Measurements from ENCODE around the gene MCOLN3.
"Not testable (repeated sequence)": the region's sequence is repeated elsewhere in the genome, so short reads cannot be mapped to it uniquely, and the experiment has no call there.

MCOLN3 gene

DNA sequence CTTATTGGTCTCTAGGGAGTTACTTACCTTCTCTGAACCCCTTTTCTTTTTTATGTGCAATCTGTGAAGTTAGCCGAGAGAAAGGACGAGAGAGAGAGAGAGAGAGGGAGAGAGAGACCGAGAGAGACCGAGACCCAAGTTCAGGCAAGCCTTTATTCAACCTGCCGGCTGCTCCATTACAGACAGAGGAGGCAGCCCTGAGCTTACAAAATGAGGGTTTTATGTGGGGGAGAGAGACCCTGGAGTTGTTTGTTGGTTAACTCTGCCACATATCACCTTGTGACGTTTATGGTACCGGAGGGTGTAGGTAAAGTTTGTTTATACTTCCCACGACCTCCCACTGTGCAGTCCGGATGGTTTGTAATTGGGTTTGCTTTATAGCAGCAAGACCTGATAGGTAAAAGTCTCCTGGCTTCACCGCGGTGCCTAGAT lies 1.5 kb upstream of the MCOLN3 start:
- no peak for DNase-seq (ENCODE audit: low read depth in 2 of 2)

DNA sequence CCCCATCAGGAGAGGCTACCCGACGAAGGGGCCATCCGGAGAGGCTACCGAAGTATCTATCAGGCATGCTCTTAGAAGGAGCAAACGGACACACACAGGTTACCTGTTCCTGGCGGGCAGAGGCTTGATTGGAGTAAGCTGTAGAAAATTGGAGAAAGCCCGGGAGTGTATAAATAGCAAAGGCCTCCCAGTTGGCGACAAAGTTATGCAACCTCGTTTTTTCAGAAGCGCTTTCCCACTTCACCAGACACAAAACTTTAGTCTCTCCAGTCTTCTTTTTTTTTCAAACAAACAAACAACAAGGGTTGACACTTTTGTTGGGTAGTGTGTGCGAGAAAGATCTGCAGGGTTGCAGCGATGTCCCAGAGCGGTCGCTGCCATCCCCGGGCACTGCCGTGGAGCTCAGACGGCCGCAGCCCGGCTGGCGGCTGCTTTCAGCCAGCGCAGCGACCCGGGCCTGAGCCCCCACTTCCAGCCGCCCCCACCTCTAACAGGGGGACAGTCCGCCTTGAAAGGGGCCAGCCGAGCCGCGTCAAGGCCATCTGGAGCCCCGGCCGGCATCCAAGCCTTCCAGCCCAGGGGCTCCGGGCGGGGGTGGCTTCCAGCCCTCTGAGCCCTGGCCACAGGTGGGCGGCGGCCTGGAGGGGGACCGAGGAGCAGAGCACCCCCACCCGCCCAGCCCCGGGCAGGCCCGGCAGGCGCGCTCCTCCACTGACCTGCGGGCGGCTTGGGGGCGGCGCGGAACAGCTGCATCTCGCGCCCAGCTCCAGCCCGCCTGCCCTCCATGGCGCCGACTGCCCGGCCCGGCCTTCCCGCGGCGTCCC lies 616 bp downstream of the MCOLN3 start:
- no peak for DNase-seq (ENCODE audit: low read depth in 2 of 2)

DNA sequence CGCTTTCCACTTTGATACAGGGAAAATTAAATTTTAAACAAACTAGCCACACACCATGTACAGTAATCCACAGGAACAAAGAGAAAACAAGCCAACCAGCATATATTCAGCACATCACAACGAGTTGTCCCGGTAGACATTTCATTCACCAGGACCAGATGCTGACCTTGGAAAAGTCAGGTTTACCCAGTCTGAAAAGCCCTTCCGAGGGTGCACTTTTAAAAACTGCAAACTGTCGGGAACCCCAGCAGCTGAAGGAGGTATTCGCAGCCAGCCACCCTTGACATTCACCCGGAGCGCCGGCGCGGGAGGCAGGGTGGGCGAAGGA lies 1.2 kb downstream of the MCOLN3 start:
- DNase-seq (ENCODE audit: low read depth in 2 of 2), result no peak

DNA sequence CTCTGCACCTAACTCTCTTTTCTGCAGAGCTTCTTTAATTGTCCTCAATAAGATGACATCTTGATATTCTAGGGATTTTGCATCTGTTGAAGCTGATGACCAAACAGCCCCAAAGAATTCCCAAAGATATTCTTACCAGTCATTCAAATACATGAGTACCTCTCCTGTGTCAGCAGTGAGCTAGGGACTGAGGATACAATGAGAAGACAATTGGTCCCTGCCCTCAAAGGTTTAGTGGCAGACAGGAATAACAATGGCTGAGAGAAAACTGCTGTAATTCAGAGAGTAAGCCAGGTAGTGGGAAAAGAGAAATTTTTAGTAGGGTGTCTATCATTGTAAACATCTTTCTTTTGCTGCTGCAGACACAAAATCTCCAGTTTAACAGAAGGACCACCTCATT lies 5.9 kb downstream of the MCOLN3 start:
- DNase-seq (ENCODE audit: low read depth in 2 of 2), result no peak

DNA sequence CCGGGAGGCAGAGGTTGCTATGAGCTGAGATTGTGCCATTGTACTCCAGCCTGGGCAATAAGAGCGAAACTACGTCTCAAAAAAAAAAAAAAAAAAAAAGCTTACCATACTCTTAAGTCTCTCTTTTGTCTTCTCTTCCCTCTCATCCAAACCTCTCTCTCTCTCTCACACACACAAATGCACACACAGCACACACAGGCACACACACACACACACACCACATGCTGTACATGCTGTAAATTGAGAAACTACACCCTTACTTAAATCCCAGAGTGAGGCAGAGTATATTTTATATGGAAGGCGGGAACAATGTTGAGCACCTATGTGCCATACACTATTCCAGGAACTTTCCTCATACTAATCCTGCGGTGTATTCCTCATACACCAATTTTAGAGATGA lies 6.5 kb downstream of the MCOLN3 start:
- DNase-seq (ENCODE audit: low read depth in 2 of 2), result no peak

DNA sequence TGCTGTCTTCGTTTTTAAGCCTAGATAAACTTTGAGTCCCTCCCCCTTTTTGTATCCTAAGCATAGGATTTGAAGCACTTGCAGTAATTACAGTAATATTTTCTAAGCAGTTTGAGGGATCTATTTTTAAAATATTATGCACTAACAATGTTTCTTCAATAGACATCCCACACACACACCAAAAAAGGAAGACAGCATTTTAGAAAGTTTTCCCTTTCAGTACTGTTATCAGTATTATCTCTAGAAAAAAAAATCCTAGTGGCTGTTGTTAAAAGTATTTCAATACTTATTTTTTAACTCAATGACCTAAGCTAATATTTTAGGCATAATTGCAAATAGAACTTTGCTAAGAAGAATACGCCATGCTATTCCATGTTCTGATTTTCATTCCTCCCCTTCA lies 15.1 kb downstream of the MCOLN3 start:
- DNase-seq (ENCODE audit: low read depth in 2 of 2), result no peak

GRCh38 chr1:85030536-85030935 lies 17.8 kb downstream of the MCOLN3 start:
- no peak for DNase-seq (ENCODE audit: low read depth in 2 of 2)

GRCh38 chr1:85028151-85028550 lies 20.1 kb downstream of the MCOLN3 start:
- DNase-seq (ENCODE audit: low read depth in 2 of 2), result no peak

- DNase-seq (ENCODE audit: low read depth in 2 of 2), result no peak
These were observed 20.9 kb downstream of the MCOLN3 start for GRCh38 chr1:85027242-85027983.

GRCh38 chr1:85025940-85026339 lies 22.4 kb downstream of the MCOLN3 start:
- no peak for DNase-seq (ENCODE audit: low read depth in 2 of 2)

GRCh38 chr1:85024736-85025135 lies 23.6 kb downstream of the MCOLN3 start:
- DNase-seq (ENCODE audit: low read depth in 2 of 2), result no peak

DNA sequence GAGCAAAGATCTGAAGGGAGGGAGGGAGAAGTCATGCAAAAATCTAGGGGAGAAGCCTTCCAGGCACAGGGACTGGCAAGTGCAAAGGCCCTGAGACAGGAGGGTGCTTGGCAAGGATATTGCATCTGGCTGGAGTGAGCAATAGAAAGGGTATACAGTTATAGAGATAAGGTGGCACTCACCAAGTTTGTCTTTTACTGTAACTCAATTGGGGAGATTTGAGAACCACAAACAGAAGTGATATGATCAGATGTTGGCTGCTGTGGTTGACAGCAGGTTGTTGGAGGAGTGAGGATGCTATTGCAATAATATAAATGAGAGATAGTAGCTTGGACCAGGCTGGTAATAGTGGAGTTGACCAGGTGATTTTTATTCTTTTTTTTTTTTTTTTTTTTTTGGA lies 25.6 kb downstream of the MCOLN3 start:
- DNase-seq (ENCODE audit: low read depth in 2 of 2), result no peak

GRCh38 chr1:85019994-85020393 lies 28.3 kb downstream of the MCOLN3 start:
- DNase-seq (ENCODE audit: low read depth in 2 of 2), result no peak

GRCh38 chr1:85015826-85016225 lies 32.5 kb downstream of the MCOLN3 start:
- DNase-seq (ENCODE audit: low read depth in 2 of 2), result no peak

DNA sequence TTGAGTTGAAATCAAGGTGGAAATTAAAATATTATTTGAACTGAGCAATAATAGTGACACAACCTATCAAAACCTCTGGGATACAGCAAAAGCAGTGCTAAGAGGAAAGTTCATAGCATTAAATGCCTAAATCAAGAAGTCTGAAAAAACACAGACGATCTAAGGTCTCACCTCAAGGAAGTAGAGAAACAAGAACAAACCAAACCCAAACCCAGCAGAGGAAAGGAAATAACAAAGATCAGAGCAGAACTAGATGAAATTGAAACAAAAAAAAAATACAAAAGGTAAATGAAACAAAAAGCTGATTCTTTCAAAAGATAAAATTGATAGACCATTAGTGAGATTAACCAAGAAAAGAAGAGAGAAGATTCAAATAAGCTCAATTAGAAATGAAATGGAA lies 42.7 kb downstream of the MCOLN3 start:
- DNase-seq (ENCODE audit: low read depth in 2 of 2), result not testable (repeated sequence)

DNA sequence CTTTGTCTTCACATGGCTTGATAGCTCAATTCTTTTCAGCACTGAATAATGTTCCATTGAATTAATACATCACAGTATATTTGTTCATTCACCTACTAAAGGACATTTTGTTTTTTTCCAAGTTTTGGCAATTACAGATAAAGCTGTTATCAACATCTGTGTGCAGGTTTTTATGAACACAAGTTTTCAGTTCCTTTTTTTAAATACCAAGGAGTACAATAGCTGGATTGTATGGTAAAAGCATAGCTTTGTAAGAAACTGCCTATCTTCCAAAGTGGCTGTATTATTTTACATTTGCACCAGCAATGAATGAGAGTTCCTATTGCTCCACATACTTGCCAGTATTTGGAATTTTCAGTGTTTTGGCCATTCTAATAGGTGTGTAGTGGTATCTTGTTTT lies 46.6 kb downstream of the MCOLN3 start:
- no peak for DNase-seq (ENCODE audit: low read depth in 2 of 2)

GRCh38 chr1:84998642-84999280 lies 49.5 kb downstream of the MCOLN3 start:
- DNase-seq (ENCODE audit: low read depth in 2 of 2), result peak in 1 of 2 donors; percentile 56

GRCh38 chr1:84997667-84998600 lies 50.4 kb downstream of the MCOLN3 start:
- DNase-seq (ENCODE audit: low read depth in 2 of 2), result no peak

DNA sequence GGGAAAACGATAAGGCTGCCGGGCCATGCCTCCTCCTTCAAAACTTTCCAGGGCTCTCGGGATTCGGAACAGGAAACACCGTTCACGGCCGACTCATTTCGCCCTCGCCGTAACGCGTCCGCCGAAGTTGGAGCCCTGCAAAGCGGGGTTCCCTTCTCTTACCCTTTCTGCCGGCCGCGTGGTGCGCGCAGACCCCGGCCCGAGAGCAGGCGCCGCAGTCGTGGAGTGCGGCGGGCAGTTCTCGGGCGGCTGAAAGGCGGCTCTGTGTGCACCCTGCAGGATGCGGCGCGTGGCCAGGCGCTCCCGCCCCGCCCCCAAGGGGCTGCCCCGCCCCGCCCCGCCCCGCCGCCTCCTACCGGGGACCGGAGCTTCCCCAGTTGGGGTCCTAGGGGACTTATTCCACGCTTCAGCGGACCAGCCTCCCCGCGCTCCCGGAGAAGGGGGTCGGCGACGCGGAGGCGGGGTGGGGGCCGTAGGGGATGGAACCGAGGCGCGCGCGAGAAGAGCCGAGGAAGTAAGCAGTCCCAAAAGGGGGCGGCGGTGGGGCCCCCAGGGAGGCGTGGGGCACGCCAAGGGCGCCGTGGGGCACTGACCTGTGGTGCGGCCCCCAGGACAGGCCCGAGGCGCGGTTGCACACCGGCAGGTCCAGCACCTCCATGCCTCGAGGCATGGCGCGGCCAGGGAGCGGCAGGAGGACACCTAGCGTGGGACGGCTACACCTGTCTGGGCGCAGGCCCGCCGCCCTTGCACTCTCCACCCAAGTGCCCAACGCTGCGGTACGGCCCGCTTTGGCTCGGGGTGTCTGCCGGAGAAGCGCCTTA lies 51.2 kb downstream of the MCOLN3 start, which contains the start of gene MCOLN2:
Gene MCOLN2 (minus strand): TSS at position 268 of the 821 bp plus-strand sequence. CDS start 241 bp downstream, at position 27.
- DNase-seq (ENCODE audit: low read depth in 2 of 2), result peak in 1 of 2 donors; percentile 36

- no peak for DNase-seq (ENCODE audit: low read depth in 2 of 2)
These were observed 52.6 kb downstream of the MCOLN3 start for GRCh38 chr1:84995484-84996334.

Data from stimulated activated CD8-positive, alpha-beta memory T cell treated with anti-CD3 and anti-CD28 coated beads, Interleukin-15, amount 100 ng/mL, for 48 hours (primary cell).